Right lobe of liver (tissue), 4 donors: ENCODE results near the gene SDHAF1.

Experiments
- POLR2A ChIP-seq: fragments of 450-650 bp; IDR thresholded peaks from one replicate; pipeline ENCODE4 v1.6.1; 2017; ENCODE audit warnings: antibody characterized with exemption, mild to moderate bottlenecking
- TF ChIP-seq, protein P1 (sequence below), 4 donors: fragments of 200-600 bp in 3 of 4; fragments of 450-650 bp in 1 of 4; IDR thresholded peaks; one replicate each; pipeline versions ENCODE4 v1.5.1 to v1.8.0; 2016 to 2022; ENCODE audit warnings: antibody characterized with exemption in 4 of 4, mild to moderate bottlenecking in 2 of 4
- donor health status: DM: no; HTN: no; CAD: no.
- donor health status: DM: no; HTN: no; CAD: no.
- donor health status: DM: no; HTN: yes; CAD: no.

DNA sequence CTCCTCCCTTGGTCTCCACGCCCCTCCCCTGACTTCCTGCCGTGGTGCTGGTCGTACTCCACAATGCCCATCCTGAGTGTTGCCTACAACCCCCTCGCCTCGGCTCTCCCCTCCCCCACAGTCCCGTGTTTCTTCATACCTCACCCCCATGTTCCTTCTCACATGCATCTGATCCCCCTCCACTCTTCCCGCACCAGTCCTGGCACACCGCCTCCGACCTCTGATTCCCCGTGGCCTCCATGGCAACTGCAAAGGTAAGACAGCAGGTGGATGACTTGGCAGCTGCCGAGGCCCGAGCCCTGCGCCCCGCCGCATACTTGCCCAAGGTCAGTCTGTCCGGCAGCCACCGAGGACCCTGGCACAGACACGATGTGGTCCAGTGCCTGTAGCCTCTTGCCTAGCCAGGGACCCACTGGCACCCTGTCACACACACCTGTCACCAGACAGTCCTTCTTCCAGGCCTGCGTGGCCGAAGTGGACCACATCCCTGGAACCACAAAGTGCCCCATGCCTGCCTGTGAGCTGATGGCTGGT lies 16.1 kb upstream of the SDHAF1 start:
- TF ChIP-seq POLR2A, result no peak
- TF ChIP-seq, protein P1, sequence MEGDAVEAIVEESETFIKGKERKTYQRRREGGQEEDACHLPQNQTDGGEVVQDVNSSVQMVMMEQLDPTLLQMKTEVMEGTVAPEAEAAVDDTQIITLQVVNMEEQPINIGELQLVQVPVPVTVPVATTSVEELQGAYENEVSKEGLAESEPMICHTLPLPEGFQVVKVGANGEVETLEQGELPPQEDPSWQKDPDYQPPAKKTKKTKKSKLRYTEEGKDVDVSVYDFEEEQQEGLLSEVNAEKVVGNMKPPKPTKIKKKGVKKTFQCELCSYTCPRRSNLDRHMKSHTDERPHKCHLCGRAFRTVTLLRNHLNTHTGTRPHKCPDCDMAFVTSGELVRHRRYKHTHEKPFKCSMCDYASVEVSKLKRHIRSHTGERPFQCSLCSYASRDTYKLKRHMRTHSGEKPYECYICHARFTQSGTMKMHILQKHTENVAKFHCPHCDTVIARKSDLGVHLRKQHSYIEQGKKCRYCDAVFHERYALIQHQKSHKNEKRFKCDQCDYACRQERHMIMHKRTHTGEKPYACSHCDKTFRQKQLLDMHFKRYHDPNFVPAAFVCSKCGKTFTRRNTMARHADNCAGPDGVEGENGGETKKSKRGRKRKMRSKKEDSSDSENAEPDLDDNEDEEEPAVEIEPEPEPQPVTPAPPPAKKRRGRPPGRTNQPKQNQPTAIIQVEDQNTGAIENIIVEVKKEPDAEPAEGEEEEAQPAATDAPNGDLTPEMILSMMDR (IDR thresholded peaks at IDR 0.05), result no peak
